Inflammatory macrophage treated with lipopolysaccharide for 4 hours (primary cell): Measurements from ENCODE around the gene GH2.

Source experiments
- DNase-seq: peaks from one replicate; pipeline ENCODE4 v3.0.0-alpha.2; 2020

Gene GH2

DNA sequence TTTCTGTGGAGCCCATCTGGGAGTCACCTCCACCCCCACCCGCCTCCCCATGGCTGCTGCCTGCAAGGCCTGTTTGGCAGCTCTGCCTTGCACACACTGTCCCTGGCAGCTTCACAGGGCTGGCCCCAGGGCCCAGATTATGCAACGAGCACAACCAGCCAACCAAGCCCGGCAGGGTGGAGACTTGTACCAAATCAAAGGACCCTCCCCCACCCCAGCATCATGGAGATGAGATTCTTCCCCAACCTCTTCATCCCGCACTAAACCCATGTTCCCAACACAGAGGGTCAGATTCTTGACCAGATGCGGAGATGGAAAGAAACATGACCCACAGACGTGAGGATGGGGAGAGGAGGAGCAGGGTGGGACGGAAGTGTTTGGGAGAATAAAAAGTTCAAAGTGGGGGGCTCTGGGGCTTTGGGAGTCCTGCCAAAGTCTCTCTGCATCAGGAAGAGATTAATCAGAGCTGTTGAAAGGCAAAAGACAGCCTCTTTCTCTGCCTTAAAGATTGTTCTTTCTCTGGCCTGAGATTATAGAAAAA lies 43.0 kb downstream of the GH2 start:
- DNase-seq = no peak

DNA sequence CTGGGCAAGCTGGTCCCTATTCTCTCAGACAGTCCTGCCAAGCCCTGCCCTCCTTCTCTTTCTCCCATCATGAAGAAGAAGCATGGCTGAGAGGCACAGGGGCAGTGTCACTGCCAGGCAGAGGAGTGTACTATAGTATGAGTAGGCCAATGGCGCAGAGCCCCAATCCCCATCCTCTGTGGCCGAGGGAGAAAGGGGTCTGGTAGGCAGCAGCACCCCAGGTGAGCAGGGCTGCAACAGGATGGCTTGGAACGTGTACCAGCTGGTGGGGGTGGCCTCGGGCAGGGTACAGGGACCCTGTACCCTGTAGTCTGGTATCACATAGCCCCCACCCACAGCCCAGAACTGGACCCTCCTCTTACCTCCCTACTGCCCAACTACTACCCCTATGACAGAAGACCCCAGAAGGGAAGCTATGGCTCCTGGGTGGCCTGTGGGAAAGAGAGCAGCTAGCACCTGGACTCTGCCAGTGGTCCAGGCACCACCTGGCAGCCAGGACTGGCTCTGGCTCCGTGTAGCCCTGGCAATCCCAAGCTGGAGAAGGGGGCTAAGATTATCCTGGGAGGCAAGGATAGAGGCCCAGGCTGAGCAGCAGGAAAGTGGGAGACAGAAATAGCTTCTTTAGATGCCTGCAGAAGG lies 43.7 kb downstream of the GH2 start:
- no peak for DNase-seq

- DNase-seq = no peak
Measured at GRCh38 chr17:63837480-63837879, 44.3 kb downstream of the GH2 start.

- no peak for DNase-seq
Measured at GRCh38 chr17:63836811-63837210, 44.9 kb downstream of the GH2 start.

GRCh38 chr17:63835167-63835720 lies 46.5 kb downstream of the GH2 start:
- DNase-seq = no peak

DNA sequence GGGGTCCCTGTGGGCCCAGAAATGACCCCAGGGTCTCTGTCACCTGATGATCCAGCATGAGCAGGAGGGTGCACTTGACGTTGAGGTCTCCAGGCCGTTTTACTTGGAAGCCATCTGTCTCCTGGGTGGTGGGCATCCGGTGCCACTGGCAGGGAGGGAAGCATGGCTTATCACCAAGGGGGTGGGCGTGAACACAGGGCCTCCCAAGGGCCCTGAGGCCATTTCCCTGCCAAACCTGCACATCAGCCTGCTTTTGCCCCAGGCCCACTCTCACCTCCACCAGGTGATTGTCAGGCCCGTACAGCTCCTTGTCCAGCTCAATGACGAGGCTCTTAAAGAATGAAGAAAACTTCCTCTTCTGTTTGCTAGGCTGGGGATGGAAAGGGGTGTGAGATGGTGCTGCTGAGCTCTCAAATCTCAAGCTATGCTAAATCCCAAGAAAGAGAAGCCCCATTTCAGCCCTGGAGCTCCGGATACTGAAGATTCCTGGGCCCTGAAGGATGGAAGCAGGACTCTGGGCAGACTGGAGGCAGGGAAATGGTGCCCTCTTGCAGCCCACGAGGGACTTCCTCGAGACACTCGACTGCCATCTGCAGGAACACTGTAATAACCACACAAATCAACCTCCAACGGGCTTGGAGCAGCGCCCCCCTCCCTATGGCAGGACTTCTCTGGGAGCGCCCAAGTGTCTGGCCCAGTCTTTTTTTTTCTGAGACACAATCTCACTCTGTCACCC lies 47.1 kb downstream of the GH2 start:
- peak; percentile 75 for DNase-seq

GRCh38 chr17:63833741-63834373 lies 47.9 kb downstream of the GH2 start:
- DNase-seq = no peak

- DNase-seq = no peak
Measured at GRCh38 chr17:63833026-63833740, 48.6 kb downstream of the GH2 start.

DNA sequence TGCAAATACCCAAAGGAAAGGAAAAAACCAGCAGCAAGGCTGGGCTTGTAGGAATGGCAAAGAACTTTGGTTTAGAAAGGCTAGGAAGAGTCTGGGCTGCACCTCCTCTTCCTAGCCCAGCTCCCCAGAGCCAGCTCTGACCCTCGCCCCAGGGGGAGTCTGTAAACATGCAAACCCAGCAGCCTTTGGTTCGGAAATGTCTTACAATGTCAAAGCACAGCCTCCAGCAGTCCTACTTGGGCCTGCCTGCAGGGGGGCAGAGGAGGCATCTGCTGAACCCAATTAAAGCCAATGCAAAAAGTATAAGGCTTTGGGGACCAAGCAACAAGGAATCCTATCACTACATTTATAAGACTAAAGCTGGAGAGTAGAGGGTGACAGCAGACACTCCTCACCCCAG lies 49.3 kb downstream of the GH2 start:
- no peak for DNase-seq

DNA sequence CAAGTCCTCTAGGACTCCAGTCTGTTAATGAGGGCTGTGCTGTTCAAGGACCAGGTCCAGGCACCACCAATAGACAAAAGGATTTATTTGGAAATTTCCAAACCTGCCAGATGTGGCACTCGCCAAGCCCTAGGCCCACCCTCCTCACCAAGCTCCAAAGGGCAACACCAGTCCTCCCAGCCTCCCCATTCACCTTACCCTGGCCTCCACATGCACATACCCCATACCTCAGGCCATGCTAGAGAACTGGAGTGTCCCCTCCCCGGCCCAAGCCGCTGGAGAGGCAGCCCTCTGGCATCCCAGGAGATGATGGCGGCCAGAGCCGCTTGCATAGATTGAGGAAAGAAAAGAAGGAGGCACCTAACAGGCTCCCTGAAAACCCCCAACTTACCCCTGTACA lies 49.7 kb downstream of the GH2 start:
- DNase-seq = no peak

GRCh38 chr17:63831505-63831904 lies 50.2 kb downstream of the GH2 start:
- DNase-seq = no peak

DNA sequence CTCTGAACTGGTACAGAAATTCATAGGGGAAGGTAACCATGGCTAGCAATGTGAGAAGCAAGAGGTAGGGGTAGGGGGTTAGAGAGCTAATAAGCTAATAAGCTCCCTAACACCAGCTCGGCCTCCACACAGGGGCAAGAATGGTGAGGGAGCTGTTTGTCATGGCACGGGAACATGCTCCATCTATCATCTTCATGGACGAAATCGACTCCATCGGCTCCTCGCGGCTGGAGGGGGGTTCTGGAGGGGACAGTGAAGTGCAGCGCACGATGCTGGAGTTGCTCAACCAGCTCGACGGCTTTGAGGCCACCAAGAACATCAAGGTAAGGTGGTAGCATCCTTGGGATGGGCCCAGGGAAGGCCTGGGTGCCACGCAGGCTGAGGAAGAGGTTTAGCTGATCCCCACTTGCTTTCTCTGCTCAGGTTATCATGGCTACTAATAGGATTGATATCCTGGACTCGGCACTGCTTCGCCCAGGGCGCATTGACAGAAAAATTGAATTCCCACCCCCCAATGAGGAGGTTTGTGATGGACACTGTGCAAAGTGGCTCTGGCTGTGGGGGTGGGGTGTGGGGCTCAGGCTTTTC lies 50.7 kb downstream of the GH2 start:
- DNase-seq = no peak

DNA sequence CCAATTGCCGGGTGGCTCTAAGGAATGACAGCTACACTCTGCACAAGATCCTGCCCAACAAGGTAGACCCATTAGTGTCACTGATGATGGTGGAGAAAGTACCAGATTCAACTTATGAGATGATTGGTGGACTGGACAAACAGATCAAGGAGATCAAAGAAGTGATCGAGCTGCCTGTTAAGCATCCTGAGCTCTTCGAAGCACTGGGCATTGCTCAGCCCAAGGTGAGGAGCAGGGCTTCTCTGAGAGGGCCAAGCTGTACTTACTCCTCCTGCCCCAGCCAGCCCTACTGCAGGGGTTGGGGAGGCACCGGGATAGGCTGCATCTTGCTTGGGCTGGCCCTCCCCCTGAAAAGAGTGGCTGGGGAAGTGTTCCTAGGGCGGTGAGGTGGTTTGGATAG lies 51.5 kb downstream of the GH2 start:
- DNase-seq = no peak
